PFSK-1 (cell line): ENCODE results near the gene PCDHGA6.

Source experiments
- FOXP2 ChIP-seq: optimal IDR thresholded peaks from 2 replicates; pipeline ENCODE3; 2011; ENCODE audit warnings: borderline replicate concordance, control low read depth, inconsistent platforms; ENCODE audit not compliant: insufficient read depth; ENCODE audit errors: extremely low read length, extremely low read depth
- POLR2AphosphoS5 ChIP-seq: IDR thresholded peaks from 2 replicates; pipeline ENCODE4 v1.6.1; 2012; ENCODE audit warnings: low read depth, mild to moderate bottlenecking, control low read depth, low read length, moderate library complexity
- REST ChIP-seq, 2 experiments: IDR thresholded peaks; 2 replicates each; pipeline versions ENCODE4 v1.6.1 to v1.8.0; 2011 to 2012; ENCODE audit warnings: low read depth in 2 of 2, low read length in 2 of 2, control low read depth in 1 of 2, inconsistent platforms in 1 of 2, mild to moderate bottlenecking in 1 of 2, moderate library complexity in 1 of 2; ENCODE audit not compliant: insufficient read depth in 1 of 2
- SIN3A ChIP-seq: IDR thresholded peaks from 2 replicates; pipeline ENCODE4 v1.6.1; 2012; ENCODE audit warnings: mild to moderate bottlenecking, low read length, moderate library complexity, borderline replicate concordance; ENCODE audit not compliant: insufficient read depth
- TAF1 ChIP-seq: IDR thresholded peaks from 2 replicates; pipeline ENCODE4 v1.6.1; 2012; ENCODE audit warnings: low read length, control low read depth, borderline replicate concordance; ENCODE audit not compliant: insufficient read depth

PCDHGA6 gene

DNA sequence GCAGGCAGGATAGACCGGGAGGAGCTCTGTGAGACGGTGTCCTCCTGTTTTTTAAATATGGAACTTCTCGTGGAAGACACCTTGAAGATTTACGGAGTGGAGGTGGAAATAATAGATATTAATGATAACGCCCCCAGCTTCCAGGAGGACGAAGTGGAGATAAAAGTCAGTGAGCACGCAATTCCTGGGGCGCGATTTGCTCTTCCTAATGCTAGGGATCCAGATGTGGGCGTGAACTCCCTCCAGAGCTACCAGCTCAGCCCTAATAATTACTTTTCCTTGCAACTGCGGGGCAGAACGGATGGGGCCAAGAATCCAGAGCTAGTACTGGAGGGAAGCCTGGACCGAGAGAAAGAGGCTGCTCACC is 47.8 kb downstream of the PCDHGA6 start:
- no peak for TF ChIP-seq SIN3A
- no peak for TF ChIP-seq REST (IDR thresholded peaks at IDR 0.05; ENCODE audit: insufficient read depth in 1 of 2, low read depth in 2 of 2, low read length in 2 of 2)
- no peak for TF ChIP-seq FOXP2
- no peak for TF ChIP-seq POLR2AphosphoS5
- no peak for TF ChIP-seq TAF1

GRCh38 chr5:141422742-141423291 is 49.1 kb downstream of the PCDHGA6 start:
- TF ChIP-seq TAF1 (no peak), SIN3A (no peak), FOXP2 (no peak), POLR2AphosphoS5 (no peak), REST (IDR thresholded peaks at IDR 0.05; ENCODE audit: insufficient read depth in 1 of 2, low read depth in 2 of 2, low read length in 2 of 2) (no peak)

DNA sequence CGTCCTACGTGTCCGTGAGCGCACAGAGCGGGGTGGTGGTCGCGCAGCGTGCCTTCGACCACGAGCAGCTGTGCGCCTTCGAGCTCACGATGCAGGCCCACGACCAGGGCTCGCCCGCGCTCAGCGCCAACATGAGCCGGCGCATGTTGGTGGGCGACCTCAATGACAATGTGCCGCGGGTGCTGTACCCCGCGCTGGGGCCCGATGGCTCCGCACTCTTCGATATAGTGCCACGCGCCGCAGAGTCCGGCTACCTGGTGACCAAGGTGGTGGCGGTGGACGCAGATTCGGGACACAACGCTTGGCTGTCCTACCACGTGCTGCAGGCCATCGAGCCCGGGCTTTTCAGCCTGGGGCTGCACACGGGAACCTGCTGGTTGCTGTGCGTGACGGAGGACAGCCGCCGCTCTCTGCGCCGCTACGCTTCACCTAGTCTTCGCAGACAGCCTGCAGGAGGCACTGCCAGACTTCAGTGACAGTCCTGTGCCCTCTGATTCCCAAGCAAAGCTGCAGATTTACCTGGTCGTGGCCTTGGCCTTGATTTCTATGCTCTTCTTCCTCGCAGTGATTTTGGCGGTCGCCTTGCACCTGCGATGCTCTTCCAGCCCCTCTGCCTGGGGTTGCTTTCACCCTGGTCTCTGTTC is 54.2 kb downstream of the PCDHGA6 start:
- TF ChIP-seq REST (IDR thresholded peaks at IDR 0.05; ENCODE audit: insufficient read depth in 1 of 2, low read depth in 2 of 2, low read length in 2 of 2) (no peak), POLR2AphosphoS5 (no peak), TAF1 (no peak), SIN3A (no peak), FOXP2 (no peak)
